Measurements from ENCODE around the gene DUS3L.

The DUS3L gene, protein sequence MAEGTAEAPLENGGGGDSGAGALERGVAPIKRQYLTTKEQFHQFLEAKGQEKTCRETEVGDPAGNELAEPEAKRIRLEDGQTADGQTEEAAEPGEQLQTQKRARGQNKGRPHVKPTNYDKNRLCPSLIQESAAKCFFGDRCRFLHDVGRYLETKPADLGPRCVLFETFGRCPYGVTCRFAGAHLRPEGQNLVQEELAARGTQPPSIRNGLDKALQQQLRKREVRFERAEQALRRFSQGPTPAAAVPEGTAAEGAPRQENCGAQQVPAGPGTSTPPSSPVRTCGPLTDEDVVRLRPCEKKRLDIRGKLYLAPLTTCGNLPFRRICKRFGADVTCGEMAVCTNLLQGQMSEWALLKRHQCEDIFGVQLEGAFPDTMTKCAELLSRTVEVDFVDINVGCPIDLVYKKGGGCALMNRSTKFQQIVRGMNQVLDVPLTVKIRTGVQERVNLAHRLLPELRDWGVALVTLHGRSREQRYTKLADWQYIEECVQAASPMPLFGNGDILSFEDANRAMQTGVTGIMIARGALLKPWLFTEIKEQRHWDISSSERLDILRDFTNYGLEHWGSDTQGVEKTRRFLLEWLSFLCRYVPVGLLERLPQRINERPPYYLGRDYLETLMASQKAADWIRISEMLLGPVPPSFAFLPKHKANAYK
- long read RNA-seq, transcript DUS3L-201 (13 exons, 2,113 nt) = major isoform, 168 of 221 reads
- long read RNA-seq, partial matches to known transcripts = 21 of 221 reads
- long read RNA-seq, other reads (novel, unspliced or antisense) = 32 of 221 reads

DNA sequence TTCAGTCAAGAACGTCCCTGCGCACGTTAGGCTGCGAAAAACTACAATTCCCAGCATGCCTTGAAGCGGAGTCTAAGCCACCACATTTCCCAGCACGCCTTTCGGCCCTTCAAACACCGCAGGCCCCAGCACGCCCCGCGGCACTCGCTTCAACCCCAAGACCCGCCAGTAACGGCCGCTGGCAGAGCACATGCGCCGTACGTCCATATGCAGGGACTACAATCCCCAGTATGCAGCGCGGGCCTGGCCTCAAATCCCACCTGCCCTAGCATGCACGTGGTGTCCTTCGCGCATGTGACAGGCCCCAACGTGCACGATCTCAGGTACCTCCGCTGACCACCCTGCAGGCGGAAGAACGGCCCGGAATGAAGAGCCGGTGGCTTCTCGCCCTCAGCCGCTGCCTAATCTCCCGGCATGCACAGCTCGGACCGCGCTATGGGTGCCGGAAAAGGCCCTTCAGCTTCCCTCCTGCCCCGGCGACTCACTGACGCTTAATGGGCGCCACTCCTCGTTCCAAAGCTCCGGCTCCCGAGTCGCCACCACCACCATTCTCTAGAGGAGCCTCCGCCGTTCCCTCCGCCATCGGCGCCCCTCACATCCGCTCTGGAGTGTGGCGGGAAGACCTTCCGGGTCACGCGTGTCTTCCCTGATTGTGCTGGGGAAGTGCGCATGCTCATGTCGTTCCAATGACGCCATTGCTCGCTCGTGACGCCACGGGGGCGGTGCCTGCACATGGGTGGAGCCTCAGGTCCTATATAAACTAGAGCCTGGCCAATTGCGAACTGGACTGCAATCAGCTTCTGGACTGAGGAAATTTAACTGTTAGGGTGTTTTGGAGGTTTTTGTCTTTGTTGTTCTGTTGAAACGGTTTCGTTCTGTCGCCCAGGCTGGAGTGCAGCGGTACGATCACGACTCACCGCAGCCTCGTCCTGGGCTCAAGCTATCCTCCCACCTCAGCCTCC, at the start of gene DUS3L:
TSS of gene DUS3L (minus strand) at position 605 of the 962 bp plus-strand sequence. CDS start at position 583, 22 bp downstream.
- Histone ChIP-seq H3K27me3 (ENCODE audit: insufficient read depth, poor library complexity, severe bottlenecking) (no peaks in the 10 kb centered on the region), H3K4me3 (replicated peaks; ENCODE audit: insufficient read depth, low read length) (peak within 1 kb of the TSS; percentile 60), H3K27ac (replicated peaks) (peak within 1 kb of the TSS; percentile 100)
- TF ChIP-seq, protein P1, sequence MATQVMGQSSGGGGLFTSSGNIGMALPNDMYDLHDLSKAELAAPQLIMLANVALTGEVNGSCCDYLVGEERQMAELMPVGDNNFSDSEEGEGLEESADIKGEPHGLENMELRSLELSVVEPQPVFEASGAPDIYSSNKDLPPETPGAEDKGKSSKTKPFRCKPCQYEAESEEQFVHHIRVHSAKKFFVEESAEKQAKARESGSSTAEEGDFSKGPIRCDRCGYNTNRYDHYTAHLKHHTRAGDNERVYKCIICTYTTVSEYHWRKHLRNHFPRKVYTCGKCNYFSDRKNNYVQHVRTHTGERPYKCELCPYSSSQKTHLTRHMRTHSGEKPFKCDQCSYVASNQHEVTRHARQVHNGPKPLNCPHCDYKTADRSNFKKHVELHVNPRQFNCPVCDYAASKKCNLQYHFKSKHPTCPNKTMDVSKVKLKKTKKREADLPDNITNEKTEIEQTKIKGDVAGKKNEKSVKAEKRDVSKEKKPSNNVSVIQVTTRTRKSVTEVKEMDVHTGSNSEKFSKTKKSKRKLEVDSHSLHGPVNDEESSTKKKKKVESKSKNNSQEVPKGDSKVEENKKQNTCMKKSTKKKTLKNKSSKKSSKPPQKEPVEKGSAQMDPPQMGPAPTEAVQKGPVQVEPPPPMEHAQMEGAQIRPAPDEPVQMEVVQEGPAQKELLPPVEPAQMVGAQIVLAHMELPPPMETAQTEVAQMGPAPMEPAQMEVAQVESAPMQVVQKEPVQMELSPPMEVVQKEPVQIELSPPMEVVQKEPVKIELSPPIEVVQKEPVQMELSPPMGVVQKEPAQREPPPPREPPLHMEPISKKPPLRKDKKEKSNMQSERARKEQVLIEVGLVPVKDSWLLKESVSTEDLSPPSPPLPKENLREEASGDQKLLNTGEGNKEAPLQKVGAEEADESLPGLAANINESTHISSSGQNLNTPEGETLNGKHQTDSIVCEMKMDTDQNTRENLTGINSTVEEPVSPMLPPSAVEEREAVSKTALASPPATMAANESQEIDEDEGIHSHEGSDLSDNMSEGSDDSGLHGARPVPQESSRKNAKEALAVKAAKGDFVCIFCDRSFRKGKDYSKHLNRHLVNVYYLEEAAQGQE (IDR thresholded peaks at IDR 0.05; ENCODE audit: insufficient replicate concordance, low read depth) = peak; percentile 54
- TF ChIP-seq POLR2AphosphoS5 (IDR thresholded peaks at IDR 0.05; ENCODE audit: low read depth) = peak; percentile 91
- TF ChIP-seq GABPA (IDR thresholded peaks at IDR 0.05; ENCODE audit: low read depth) = peak; percentile 92
- TF ChIP-seq SPI1 (IDR thresholded peaks at IDR 0.05; ENCODE audit: borderline replicate concordance, low read depth) = peak; percentile 5; the same call in 1 of the 2 replicates
- TF ChIP-seq, protein P2, sequence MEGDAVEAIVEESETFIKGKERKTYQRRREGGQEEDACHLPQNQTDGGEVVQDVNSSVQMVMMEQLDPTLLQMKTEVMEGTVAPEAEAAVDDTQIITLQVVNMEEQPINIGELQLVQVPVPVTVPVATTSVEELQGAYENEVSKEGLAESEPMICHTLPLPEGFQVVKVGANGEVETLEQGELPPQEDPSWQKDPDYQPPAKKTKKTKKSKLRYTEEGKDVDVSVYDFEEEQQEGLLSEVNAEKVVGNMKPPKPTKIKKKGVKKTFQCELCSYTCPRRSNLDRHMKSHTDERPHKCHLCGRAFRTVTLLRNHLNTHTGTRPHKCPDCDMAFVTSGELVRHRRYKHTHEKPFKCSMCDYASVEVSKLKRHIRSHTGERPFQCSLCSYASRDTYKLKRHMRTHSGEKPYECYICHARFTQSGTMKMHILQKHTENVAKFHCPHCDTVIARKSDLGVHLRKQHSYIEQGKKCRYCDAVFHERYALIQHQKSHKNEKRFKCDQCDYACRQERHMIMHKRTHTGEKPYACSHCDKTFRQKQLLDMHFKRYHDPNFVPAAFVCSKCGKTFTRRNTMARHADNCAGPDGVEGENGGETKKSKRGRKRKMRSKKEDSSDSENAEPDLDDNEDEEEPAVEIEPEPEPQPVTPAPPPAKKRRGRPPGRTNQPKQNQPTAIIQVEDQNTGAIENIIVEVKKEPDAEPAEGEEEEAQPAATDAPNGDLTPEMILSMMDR (IDR thresholded peaks at IDR 0.05; ENCODE audit: insufficient read depth, low read length) = no peak
- DNase-seq (ENCODE audit: low read depth in 1 of 2, low spot score in 1 of 2) = peak; percentile 96 to 99

DNA sequence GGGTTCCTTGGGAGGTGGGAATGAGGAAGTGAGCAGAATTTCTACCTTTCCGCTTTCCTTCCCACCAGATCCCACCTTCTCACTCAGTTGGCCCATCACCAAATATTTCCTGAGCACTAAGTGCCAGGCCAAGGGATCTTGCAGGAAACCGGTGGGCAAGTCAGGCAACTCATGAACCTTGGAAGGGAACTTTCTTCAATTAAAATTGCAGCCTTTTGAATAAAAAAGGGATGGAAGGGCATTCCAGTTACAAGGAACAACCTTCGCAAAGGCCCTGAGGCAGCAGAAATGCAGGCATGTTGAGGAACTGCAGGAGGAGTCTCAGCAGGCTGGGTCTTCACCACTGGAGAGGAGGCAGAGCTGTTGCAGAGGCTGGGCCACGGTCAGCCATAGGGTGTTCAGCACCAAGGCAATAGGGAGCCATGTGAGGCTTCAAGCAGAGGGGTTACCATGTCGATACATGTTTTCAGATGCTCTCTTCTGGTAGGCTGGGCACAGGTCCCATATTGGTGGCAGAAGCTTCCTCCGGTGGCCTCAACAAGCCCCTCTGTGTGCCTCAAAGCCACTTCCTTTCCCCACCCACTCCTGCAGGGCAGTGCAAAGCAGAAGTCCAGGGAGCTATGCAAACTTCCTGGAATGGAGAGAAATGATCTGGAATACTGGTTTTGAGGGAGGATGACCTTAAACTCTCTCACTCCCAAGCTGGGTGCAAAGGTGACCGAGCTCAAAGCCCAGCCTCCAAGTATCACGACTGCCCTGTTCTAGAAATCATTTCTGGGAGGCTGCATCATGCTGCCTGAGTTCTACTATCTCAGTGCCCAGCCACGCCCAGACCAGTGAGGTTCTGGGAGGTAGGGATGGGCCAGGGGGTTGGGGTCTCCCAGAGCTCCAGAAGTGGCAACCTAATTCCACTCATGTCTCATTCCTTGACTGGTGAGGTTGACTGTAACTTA, 48.4 kb upstream of the DUS3L start, which contains the start of gene FUT6:
TSS of gene FUT6 (minus strand) at position 638 of the 953 bp plus-strand sequence. CDS start 7,135 bp downstream, outside the sequence.
- Histone ChIP-seq H3K27ac (replicated peaks) (no peak within 1 kb of the TSS), H3K27me3 (ENCODE audit: insufficient read depth, poor library complexity, severe bottlenecking) (no peaks in the 10 kb centered on the region), H3K4me3 (replicated peaks; ENCODE audit: insufficient read depth, low read length) (no peak within 1 kb of the TSS)
- no peak for DNase-seq (ENCODE audit: low read depth in 1 of 2, low spot score in 1 of 2)
- TF ChIP-seq, protein P2 (IDR thresholded peaks at IDR 0.05; ENCODE audit: insufficient read depth, low read length) = no peak
- peak; percentile 35; the same call in 1 of the 2 replicates for TF ChIP-seq SPI1 (IDR thresholded peaks at IDR 0.05; ENCODE audit: borderline replicate concordance, low read depth)

DNA sequence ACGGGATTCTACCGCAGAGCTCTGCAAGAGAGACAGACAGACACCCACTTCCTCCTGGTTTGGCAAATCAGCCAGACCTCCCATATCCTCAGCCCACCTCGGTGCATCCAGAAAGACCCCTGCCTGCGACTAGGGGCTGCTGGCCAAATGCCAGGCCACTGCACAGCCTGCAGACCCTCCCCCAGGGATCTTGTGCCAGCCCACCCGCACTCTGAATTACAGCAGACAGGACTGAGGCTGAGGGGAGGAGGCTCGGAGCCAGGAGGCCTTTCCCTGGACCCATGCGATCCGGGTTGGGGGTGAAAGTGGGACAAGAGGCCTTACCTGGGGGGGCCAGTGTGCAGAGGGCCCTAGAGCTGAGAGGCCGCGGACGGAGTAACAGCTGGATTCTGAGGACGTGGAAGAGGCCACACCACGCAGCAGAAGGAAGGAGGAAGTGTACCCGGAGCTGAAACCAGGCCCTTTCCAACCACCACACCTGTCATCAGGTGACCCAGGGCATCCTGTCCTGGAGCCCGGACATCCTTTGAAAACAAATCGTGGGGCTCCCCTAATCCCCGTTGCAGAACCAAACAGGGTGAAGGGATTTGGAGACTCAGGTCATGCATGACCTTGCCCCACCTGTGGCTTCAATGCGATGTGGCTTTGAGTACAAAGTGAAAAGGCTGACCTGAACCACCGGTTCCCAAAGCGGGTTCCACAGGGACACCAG, 47.5 kb upstream of the DUS3L start:
- H3K4me3 ChIP-seq (replicated peaks; ENCODE audit: insufficient read depth, low read length) = no peak overlapping the region
- H3K27ac ChIP-seq (replicated peaks) = no peak overlapping the region
- DNase-seq (ENCODE audit: low read depth in 1 of 2, low spot score in 1 of 2) = no peak
- no peaks in the 10 kb centered on the region for H3K27me3 ChIP-seq (ENCODE audit: insufficient read depth, poor library complexity, severe bottlenecking)
- TF ChIP-seq, protein P2 (IDR thresholded peaks at IDR 0.05; ENCODE audit: insufficient read depth, low read length) = no peak
- TF ChIP-seq SPI1 (IDR thresholded peaks at IDR 0.05; ENCODE audit: borderline replicate concordance, low read depth) (no peak), POLR2AphosphoS5 (IDR thresholded peaks at IDR 0.05; ENCODE audit: low read depth) (no peak), GABPA (IDR thresholded peaks at IDR 0.05; ENCODE audit: low read depth) (no peak)
- TF ChIP-seq, protein P1 (IDR thresholded peaks at IDR 0.05; ENCODE audit: insufficient replicate concordance, low read depth) = no peak

Measured in HL-60 (cell line).